Parathyroid adenoma (tissue), 2 donors: Measurements from ENCODE around the gene CTCF.
"Not testable (repeated sequence)": the region's sequence is repeated elsewhere in the genome, so short reads cannot be mapped to it uniquely, and the experiment has no call there.

Experiments
- H2AFZ ChIP-seq: fragments of 300-600 bp; sonication (generic); one replicate; pipeline ENCODE4 v1.7.0; 2017; ENCODE audit warnings: antibody characterized with exemption, mild to moderate bottlenecking
- H3K27ac ChIP-seq: fragments of 300-600 bp; sonication (generic); one replicate; pipeline ENCODE4 v1.7.0; 2017
- H3K27me3 ChIP-seq: fragments of 300-600 bp; sonication (generic); one replicate; pipeline ENCODE4 v1.7.0; 2017; ENCODE audit warnings: low read length; ENCODE audit not compliant: control insufficient read depth, insufficient read depth
- H3K36me3 ChIP-seq: fragments of 300-600 bp; sonication (generic); one replicate; pipeline ENCODE4 v1.7.0; 2017; ENCODE audit warnings: low read length; ENCODE audit not compliant: control insufficient read depth, insufficient read depth
- H3K4me1 ChIP-seq: fragments of 300-600 bp; sonication (generic); one replicate; pipeline ENCODE4 v1.7.0; 2017; ENCODE audit warnings: control low read depth
- H3K4me2 ChIP-seq: fragments of 300-600 bp; sonication (generic); one replicate; pipeline ENCODE4 v1.7.0; 2017; ENCODE audit warnings: low read length
- H3K4me3 ChIP-seq: fragments of 300-600 bp; sonication (generic); one replicate; pipeline ENCODE4 v1.7.0; 2017; ENCODE audit warnings: low read depth, low read length
- H3K79me2 ChIP-seq: fragments of 300-600 bp; sonication (generic); one replicate; pipeline ENCODE4 v1.7.0; 2017; ENCODE audit warnings: control low read depth
- H3K9ac ChIP-seq: fragments of 300-600 bp; sonication (generic); one replicate; pipeline ENCODE4 v1.7.0; 2017; ENCODE audit warnings: mild to moderate bottlenecking
- H3K9me3 ChIP-seq: fragments of 300-600 bp; sonication (generic); one replicate; pipeline ENCODE4 v1.7.0; 2017; ENCODE audit warnings: low read length; ENCODE audit not compliant: control insufficient read depth
- CTCF ChIP-seq: fragments of 300-600 bp; sonication (generic); IDR thresholded peaks from one replicate; pipeline ENCODE4 v1.7.0; 2017; ENCODE audit warnings: antibody characterized with exemption, mild to moderate bottlenecking
- donor health status: primary hyperparathyroidism.

The CTCF gene, protein sequence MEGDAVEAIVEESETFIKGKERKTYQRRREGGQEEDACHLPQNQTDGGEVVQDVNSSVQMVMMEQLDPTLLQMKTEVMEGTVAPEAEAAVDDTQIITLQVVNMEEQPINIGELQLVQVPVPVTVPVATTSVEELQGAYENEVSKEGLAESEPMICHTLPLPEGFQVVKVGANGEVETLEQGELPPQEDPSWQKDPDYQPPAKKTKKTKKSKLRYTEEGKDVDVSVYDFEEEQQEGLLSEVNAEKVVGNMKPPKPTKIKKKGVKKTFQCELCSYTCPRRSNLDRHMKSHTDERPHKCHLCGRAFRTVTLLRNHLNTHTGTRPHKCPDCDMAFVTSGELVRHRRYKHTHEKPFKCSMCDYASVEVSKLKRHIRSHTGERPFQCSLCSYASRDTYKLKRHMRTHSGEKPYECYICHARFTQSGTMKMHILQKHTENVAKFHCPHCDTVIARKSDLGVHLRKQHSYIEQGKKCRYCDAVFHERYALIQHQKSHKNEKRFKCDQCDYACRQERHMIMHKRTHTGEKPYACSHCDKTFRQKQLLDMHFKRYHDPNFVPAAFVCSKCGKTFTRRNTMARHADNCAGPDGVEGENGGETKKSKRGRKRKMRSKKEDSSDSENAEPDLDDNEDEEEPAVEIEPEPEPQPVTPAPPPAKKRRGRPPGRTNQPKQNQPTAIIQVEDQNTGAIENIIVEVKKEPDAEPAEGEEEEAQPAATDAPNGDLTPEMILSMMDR

DNA sequence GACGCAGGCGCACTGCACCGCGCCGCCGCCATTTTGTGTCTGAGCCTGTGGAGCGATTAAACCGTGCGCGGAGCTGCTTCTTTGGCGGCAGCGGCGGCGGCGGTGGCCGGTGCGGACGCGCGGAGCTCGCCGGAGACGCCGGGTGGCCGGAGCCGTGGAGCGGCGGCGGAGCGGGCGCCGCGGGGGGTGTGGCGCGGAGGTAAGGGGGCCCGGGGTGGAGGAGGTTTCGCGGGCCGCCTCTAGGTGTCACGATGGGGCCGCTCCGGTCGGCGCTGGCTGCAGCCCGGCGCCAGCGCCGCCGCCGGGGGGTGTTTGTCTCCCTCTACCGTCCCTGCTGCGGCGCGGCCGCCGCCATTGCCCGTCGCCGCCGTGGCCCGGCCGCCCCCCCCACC lies at the start of gene CTCF:
Gene CTCF, plus strand, starts transcription at position 1 of the 392 bp plus-strand sequence. CDS start 48,307 bp downstream, outside the sequence.
- Histone ChIP-seq H3K36me3 (no peaks in the 10 kb centered on the region), H3K4me1 (peaks cover 7% of the 10 kb centered on the region), H3K4me3 (peak within 1 kb of the TSS; percentile 91)

DNA sequence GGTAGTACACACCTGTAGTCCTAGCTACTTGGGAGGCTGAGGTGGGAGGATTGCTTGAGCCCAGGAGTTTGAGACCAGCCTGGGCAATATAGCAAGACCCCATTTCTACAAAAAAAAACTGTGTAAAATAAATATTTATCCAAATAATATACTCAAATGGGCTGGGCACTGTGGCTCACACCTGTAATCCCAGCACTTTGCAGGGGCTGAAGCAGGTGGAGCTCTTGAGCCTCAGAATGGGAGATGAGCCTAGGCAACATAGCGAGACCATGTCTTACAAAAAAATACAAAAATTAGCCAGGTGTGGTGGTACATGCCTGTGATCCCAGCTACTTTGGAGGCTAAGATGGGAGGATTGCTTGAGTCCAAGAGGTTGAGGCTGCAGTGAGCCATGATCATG lies 48.4 kb upstream of the CTCF start:
- H3K4me1 ChIP-seq, H3K36me3 ChIP-seq, H3K27ac ChIP-seq, H3K9ac ChIP-seq, H3K9me3 ChIP-seq, H3K79me2 ChIP-seq, H3K4me3 ChIP-seq, H3K4me2 ChIP-seq, H3K27me3 ChIP-seq: not testable (repeated sequence)
- H2AFZ ChIP-seq, result peak overlapping the region; percentile 30

More for the DNA sequence above, at the start of gene CTCF:
- H3K4me2 ChIP-seq, result peak within 1 kb of the TSS; percentile 98
- H3K27me3 ChIP-seq, result no peaks in the 10 kb centered on the region
- peak within 1 kb of the TSS; percentile 97 for H3K27ac ChIP-seq
- peaks cover 29% of the 10 kb centered on the region for H3K79me2 ChIP-seq
- H3K9ac ChIP-seq, result peak within 1 kb of the TSS; percentile 97
- H3K9me3 ChIP-seq, result no peaks in the 10 kb centered on the region
- H2AFZ ChIP-seq, result peak within 1 kb of the TSS; percentile 98
- TF ChIP-seq CTCF, result peak; percentile 43

DNA sequence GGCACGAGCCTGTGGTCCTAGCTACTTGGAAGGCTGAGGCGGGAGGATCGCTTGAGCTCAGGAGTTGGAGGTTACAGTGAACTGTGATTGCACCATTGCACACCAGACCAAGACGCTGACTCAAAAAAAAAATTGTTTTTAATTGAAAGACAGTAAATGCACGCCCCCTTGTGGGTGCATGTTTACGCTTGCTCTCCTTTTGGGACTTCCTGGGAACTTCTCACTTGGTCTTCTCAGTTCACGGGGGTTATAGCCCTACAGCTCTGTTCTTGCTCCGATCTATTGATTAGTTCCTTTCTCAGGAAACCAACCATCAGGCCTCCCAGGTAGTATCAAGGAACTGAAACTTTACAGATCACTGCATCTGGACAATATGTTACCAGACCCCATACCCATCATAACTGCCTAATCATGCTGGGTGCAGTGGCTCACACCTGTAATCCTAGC lies 47.9 kb upstream of the CTCF start:
- no peaks in the 10 kb centered on the region for H3K36me3 ChIP-seq
- no peak overlapping the region for H3K4me2 ChIP-seq
- H3K9me3 ChIP-seq, result no peaks in the 10 kb centered on the region
- H3K27ac ChIP-seq, result no peak overlapping the region
- TF ChIP-seq CTCF, result peak; percentile 63
- no peak overlapping the region for H3K9ac ChIP-seq
- H3K4me1 ChIP-seq, result peaks cover 5% of the 10 kb centered on the region
- H3K4me3 ChIP-seq, result no peak overlapping the region
- no peaks in the 10 kb centered on the region for H3K79me2 ChIP-seq
- no peaks in the 10 kb centered on the region for H3K27me3 ChIP-seq
- H2AFZ ChIP-seq, result peak overlapping the region; percentile 30

DNA sequence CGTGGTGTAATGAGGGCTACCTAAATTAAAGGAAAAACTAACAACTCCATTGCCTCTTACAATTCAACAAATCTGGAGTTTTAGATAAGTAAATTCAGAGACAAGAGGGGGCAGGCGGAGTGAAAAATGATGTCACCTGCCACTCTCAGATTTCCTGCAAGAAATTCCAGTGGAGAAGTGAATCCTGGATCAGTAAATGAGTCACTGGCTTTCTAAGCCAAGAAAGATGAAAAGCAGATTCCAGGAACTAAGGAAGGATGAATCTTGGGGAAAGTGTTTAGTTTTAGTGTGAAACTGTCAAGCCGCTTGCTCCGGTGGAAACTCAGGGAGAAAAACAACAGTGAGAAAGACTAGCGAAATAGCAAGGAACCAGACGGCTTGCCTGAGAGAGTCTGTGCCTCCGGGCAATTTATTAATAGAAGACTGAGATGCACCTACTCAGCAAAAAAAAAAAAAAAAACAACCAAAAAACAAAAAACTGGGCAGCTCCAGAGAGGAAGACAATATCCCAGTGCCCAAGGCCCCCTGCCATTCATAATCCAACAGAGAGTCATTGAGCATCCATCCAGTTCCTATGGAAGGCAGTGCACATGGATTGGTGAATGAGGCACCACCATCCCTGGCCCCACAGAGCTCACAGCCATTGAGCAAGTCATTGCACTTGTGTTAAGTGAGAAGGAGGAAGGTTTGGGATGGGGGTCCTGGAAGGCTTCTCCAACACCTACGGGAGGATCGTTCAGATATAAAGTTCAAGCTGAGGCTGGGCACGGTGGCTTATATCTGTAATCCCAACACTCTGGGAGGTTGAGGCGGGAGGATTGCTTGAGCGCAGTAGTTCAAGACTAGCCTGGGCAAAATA lies 45.8 kb upstream of the CTCF start:
- no peak for TF ChIP-seq CTCF
- Histone ChIP-seq H3K27me3 (no peaks in the 10 kb centered on the region), H3K9me3 (no peaks in the 10 kb centered on the region), H3K4me3 (no peak overlapping the region), H2AFZ (peak overlapping the region; percentile 70), H3K4me1 (peaks cover 5% of the 10 kb centered on the region), H3K9ac (no peak overlapping the region), H3K4me2 (no peak overlapping the region), H3K27ac (peak overlapping the region; percentile 70), H3K36me3 (no peaks in the 10 kb centered on the region), H3K79me2 (no peaks in the 10 kb centered on the region)

DNA sequence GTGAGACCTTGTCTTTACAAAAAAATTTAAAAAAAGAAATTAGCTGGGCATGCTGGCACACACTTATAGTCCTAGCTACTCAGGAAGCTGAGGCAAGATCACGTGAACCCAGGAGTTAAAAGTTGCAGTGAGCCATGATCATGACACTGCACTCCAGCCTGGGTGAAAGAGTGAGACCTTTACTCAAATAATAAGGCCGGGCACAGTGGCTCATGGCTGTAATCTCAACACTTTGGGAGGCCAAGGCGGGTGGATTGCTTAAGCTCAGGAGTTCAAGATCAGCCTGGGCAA lies 45.2 kb upstream of the CTCF start:
- Histone ChIP-seq H2AFZ (no peak overlapping the region), H3K27me3 (no peaks in the 10 kb centered on the region), H3K4me1 (peaks cover 9% of the 10 kb centered on the region), H3K27ac (no peak overlapping the region), H3K4me3 (no peak overlapping the region), H3K79me2 (no peaks in the 10 kb centered on the region), H3K36me3 (no peaks in the 10 kb centered on the region), H3K9ac (no peak overlapping the region), H3K4me2 (no peak overlapping the region), H3K9me3 (no peaks in the 10 kb centered on the region)
- no peak for TF ChIP-seq CTCF
